CD4-positive, alpha-beta T cell treated with Interleukin-17A for 1 hour (primary cell): ENCODE data around the gene GZMH.
"Not testable (repeated sequence)": the region's sequence is repeated elsewhere in the genome, so short reads cannot be mapped to it uniquely, and the experiment has no call there.

Experiments used
- DNase-seq: peaks from one replicate; pipeline ENCODE4 v3.0.0-alpha.2; 2020

GZMH gene

DNA sequence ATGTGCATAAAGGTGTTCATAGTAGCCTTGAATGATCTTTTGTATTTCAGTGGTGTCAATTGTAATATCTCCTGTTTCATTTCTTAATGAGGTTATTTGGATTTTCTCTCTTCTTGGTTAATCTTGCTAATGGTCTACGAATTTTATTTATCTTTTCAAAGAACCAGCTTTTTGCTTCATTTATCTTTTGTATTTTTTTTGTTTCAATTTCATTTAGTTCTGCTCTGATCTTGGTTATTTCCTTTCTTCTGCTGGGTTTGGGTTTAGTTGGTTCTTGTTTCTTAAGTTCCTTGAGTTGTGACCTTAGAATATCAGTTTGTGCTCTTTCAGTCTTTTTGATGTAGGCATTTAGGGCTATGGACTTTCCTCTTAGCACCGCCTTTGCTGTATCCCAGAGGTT lies 18.5 kb downstream of the GZMH start:
- DNase-seq, result not testable (repeated sequence)

DNA sequence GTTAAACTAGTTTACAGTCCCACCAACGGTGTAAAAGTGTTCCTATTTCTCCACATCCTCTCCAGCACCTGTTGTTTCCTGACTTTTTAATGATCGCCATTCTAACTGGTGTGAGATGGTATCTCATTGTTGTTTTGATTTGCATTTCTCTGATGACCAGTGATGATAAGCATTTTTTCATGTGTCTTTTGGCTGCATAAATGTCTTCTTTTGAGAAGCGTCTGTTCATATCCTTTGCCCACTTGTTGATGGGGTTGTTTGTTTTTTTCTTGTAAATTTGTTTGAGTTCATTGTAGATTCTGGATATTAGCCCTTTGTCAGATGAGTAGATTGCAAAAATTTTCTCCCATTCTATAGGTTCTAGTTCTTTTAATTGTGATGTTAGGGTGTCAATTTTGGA lies 25.1 kb downstream of the GZMH start:
- not testable (repeated sequence) for DNase-seq

DNA sequence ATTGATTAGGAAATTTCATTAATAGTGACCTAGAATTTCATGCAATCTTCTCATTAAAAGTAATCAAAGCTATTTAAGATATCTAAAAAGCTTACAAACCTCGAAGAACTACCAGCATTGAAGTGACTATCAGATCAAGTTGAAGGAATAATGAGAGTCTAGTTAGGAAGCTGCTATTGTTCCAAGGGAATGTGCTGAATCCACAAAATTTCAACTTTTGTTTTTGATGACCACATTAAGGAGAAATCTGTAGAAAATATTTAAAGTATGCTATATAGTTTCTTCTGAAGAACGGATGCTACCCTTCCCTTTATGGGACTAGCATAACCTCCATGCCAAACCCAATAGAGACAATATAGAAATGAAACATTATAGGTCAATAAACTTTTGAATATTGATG lies 30.9 kb downstream of the GZMH start:
- no peak for DNase-seq

DNA sequence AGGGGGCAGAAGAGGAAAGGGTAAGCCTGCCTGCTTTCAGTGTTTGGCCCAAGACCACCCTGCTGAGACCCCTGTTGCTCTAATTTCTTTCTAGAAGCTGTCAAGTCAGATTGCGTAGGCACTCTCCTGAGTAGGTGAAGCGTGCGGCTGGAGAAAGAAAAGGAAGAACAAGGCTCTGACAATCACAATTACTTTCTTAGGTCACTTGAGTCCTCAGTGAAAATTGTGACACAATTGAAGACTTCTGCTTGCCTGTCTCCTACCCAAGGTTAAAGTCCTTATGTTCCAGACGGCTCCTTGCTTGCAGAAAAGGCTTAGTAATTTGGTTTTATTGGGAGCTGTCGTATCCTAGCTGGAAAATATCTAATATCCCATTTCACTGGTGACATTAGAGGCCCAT lies 32.7 kb downstream of the GZMH start:
- DNase-seq, result no peak

DNA sequence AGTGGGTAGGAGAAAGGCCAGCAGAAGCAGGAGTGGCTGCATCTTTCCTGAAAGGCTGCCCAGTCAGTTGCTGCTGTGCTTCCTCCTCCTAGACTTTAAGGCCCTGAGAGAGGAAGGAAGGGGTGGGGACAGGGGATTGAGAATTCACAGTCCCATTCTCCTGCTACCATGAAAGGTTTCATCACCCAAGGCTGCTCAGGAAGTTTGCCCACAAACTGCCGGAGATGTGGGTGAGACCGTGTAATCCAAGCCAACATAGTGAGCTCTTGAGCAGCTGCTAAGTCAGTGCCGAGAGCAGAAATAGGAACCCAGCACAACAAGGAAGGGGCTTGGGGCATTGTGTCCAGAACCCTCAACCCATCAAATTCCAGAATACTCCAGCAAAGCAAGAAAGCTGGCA lies 33.3 kb downstream of the GZMH start, which contains the start of gene CTSG:
CTSG (minus strand) TSS at position 69 of the 400 bp plus-strand sequence; CDS start at position 42, 27 bp downstream.
- no peak for DNase-seq

DNA sequence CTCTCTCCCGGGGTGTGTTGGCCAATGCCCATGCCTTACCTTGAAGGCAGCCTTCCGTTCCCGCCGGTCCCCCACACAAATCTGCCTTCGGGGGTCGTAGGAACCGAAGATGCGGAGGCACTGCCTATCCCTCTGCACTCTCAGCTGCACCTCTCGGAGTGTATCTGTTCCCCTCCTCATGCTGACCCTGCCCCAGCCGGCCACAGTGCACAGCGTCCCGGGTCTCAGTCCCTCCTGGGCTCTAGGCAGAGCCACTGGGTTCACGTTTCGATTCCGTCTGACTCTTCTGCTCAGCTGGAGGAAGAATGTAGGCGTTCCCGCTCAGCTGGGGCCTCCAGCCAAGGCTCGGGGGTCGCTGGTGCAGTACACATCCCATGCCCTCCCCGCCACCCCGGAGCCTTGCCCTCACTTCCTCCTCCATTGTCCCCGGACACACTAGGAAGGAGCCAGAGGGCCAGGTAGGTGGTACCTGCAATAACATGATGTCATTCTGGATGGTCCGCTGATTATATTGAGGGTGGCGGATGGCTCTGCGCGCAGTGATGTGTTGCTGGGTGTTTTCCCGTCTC lies 35.2 kb downstream of the GZMH start:
- DNase-seq, result no peak

DNA sequence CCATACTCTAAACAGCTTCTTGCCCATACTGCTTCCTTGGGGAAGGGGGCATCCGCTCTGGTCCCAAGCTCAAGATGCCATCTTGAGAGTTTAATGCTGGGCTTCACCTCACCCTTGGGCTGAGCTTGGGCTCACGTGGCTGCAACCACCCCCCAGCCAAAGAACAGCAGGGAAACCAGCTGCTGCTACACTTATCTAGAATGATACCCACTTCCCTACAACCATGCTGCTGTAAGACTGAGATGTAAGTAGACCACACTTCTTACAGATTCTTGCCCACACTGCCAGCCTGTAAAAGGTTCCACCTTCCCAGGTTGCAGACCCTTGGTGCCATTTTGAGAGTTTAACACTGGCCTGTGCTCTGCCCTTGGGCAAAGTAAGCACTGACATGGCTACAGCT lies 43.2 kb downstream of the GZMH start:
- DNase-seq, result no peak

DNA sequence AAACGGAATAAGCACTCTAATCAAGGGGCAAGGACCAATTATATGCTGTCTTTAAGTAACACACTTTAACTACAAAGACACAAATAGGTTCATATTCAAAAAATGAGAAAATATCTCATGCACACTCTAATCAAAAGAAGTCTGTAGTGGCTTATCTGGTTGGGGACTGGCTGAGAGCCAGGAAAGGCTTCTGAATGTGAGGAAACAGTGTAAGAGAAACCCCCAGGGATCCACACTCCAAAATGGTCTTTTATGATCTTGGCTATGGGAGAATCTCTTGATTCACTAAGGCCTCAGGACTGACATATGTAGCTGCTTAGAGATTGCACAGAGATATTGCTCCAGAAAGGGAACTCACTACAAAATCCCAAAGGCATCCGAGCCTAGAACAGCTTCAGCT lies 43.7 kb downstream of the GZMH start:
- no peak for DNase-seq

DNA sequence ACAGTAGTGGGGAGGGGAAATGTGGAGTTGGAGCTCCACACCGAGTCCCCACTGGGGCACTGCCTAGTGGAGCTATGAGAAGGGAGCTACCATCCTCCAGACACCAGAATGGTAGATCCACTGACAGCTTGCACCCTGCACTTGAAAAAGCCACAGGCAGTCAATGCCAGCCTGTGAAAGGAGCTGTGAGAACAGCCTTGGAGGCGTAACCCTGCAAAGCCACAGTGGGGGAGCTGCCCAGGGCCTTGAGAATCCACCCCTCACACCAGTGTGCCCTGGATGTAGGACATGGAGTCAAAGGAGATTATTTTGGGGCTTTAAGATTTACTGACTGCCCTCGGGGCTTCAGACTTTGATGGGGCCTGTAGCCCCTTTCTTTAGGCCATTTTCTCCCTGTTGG lies 46.0 kb downstream of the GZMH start:
- DNase-seq, result no peak

DNA sequence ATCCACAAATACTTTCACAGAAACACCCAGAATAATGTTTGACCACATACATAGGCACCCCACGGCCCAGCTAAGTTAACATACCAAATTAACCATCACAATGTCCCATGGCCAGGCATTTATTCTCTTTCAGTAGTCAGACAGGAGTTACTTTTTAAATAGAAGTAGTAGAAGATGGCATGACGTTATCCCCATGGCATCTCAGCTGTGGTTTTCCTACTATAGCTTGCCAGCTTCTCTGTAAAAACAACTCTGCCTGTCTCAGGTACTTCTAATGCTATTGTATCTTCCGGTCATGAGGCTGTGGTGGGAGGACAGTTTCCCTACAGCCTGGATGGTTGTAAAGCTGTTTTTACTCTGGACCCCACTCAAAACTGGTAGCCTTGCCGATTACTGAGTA lies 52.7 kb downstream of the GZMH start:
- DNase-seq, result no peak
